Hypothalamus (tissue), 51 donors: Measurements from ENCODE around the gene ARIH2.
"Not testable (repeated sequence)": the region's sequence is repeated elsewhere in the genome, so short reads cannot be mapped to it uniquely, and the experiment has no call there.

ENCODE experiments used
- DNase-seq, 51 donors: peaks; one replicate each; lab custom pipeline; 2025; lab: John Stamatoyannopoulos, UW

The ARIH2 gene

DNA sequence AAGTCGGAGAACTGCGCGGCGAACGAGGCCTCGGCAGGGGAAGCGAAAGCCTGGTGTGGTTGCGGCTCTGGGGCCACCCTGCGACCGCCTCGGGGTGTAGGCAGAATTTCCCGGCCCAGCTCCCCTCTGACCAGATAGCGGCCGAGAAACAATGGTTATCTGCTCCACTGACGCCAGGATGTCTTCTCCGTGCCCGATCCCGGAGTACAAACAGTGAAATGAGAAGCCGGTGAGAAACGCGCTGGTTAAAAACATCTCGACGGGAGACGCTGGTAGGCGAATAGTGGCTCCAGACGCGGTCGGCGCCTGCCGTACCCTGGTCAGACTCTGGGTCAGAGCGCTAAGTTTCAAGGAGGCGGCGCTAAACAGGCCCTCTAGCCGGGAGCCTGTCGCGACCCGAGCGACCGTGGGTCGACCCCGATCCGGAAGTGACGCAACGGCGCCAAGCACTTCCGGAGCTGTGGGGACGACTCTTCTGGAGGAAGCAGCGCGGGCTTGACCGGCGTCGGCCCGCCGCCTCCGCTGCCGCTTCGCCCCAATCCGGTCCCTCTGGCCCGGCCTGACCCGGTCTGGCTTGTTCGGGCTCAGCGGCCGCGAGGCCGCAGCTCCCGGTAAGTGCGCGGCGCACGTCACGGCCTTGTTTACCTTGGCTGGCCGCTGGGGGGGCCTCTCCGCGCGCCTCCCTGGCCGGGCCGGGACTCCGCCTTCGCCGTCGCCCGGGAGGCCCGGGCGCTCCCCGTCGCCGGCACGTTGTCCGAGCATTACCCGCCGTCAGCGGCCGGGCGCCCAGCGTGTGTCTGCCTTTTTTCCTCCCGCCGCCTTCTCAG, at the start of gene ARIH2:
TSS of gene ARIH2 (plus strand) at position 455 of the 827 bp plus-strand sequence. CDS start 8,717 bp downstream, outside the sequence.
- peak; percentile 23 to 94 (median 83) for DNase-seq

DNA sequence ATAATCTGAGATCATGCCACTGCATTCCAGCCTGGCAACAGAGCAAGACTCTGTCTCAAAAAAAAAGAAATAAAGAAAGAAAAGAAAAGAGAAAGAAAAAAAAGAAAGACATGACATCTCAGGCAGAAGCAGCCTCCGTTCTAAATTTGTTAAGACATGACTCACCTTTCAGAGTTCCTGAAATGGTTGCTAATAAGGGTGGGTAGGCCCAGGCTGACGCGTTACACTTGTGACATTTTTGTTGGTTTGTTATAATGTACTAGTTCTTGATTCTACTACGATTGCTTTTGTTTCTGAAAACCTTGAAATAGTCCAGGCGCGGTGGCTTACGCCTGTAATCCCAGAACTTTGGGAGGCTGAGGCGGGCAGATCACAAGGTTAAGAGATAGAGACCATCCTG, 41.0 kb upstream of the ARIH2 start:
- peak in 1 of 51 donors; percentile 27 for DNase-seq

DNA sequence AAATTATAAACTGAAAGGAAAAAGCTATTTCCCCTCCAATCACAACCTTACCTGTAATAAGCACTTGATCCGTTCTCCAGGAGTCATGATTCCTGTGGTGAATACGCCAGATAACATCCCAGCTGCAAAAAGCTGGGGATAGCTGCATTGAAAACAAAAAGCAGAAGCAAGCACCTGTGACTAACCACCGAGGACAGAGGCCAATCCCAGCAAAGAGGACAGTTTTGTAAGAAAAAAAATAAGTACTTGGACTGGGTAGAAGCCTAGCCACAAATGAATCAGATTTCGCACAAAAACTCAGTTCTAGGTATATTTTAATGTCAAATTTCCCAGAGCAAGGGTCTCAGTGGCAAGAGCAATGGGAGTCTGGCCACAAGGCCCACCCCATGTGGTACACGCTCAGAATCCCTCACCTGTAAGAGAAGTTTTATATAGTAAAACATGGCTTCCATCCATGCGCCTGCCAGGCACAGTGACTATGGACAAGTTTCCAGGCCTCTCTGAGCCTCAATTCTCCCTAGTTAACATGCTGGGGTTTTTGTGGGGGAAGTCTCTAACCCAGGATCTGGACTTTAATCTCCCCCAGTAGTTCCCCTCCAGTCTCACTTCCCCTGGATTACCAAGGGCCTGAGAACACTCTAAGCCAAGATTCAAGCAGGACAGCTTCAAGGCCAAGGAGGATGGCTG, 39.2 kb upstream of the ARIH2 start:
- DNase-seq = no peak

DNA sequence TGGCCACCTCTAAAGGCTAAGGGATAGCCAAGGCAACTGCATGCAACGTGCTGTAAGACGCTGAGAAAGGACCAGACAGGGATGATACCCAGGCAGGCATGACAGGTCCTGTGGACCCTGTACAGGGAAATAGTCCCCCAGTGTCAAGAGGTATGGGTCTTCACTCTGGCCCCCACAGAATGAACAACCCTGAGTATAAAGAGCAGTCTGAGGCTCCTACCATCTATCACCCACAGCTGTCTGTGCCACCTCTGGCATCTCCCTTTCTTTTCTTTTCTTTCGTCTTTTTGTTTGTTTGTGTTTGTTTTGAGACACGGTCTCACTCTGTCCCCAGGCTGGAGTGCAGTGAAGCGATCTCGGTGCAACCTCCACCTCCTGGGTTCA, 38.7 kb upstream of the ARIH2 start:
- DNase-seq = no peak

DNA sequence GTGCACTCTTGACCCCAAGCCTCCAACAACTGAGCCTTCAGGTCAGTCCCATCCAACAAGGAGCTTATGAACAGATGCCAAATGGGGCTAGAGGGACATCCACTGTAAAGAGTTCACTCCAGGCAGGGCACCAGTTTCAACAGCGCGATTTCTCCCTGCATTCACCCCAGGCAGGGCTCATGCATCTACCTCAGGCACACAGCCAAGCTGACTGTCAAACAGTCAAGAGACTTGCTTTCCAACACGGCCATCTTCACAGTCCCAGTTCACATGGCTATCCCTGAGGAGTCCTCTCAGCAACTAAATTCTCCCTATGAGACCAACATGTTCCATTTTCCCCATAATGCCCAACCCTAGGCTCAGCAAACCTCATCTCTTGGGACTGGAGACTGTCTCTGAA, 37.6 kb upstream of the ARIH2 start:
- no peak for DNase-seq

DNA sequence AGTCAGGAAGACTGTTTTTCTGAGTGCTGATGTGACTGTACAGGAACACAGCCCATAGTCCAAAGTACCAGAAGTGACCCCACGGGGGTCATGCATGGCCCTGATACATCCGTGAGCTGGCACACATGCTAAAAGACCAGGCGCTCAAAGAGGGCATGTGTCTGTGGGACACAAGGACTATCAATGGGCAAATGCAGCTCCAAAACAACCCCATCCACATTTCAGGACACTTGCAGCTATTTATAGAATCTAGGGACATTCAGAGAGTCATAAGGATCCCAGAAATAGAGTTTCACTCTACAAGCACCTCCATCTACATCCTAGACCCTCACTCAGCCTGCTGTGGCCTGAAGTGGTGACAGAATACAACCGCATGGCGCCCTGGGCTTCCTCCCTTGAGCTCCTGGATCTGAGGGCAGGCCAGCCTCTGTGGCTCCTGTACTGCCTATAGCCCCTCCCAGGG, 37.0 kb upstream of the ARIH2 start:
- no peak for DNase-seq

DNA sequence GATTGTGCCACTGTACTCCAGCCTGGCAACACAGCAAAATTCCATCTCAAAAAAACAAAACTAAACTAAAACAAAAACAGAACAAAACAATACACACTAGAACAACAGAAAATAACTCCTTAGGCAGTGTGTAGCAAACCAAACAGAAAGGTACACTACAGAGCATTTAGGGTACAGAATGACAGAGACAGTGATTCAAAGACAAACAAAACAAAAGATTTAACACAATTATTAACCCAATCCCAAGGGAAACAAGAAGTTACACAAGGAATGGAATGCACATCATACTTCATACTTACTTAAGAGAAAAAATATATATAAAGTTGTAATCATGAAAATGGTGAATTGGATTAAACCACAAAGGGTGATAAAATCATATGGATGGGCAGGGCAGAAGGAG, 32.9 kb upstream of the ARIH2 start:
- no peak for DNase-seq

DNA sequence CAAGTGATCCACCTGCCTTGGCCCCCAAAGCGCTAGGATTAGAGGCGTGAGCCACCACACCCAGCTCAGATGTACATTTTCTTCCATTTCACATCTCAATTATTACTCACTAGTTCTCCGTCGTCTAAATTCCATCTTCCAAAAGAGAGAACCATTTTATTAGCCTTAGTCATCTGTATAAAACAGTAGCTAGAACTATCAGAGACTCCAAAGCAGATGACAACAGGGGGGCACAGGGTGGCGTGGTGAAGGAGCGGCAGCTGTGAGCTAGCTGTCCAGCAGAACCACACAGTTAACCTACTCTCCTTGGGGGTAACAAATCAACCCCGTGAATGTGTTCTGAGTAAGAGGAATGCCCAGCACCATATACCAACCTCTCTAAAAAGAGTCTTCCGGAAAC, 27.0 kb upstream of the ARIH2 start:
- DNase-seq = no peak

DNA sequence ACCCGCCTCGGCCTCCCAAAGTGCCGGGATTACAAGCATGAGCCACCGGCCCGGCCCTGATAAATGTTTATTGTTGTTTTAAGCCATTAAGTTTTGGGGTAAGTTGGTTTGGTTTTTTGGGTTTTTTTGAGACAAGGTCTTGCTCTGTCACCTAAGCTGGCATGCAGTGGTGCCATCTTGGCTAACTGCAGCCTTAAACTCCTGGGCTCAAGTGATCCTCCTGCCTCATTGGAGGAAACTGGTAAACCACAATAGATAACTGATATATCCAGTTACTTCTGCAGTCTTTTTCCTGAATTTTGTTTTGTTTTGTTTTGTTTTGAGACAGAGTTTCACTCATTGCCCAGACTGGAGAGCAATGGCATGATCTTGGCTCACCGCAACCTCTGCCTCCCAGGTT, 24.1 kb upstream of the ARIH2 start:
- DNase-seq = no peak

DNA sequence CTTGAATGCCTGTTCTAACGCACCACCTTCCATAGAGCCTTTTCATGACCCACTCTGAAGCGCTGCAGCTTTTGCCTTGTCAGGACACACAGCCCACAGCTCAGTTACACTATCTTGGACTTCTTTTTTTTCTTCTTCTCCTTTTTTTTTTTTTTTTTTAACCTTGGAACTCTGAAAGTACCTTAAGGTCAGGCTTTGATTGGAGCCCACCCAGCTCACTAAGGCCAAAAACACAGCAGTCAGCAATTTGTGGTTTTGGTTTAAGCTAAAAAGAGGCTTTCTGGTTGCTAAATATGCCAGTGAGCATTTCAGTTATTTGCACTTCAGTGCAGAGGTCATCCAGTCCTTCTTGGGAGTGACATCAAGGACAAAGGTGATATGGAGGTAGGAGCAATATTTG, 21.7 kb upstream of the ARIH2 start:
- no peak for DNase-seq

DNA sequence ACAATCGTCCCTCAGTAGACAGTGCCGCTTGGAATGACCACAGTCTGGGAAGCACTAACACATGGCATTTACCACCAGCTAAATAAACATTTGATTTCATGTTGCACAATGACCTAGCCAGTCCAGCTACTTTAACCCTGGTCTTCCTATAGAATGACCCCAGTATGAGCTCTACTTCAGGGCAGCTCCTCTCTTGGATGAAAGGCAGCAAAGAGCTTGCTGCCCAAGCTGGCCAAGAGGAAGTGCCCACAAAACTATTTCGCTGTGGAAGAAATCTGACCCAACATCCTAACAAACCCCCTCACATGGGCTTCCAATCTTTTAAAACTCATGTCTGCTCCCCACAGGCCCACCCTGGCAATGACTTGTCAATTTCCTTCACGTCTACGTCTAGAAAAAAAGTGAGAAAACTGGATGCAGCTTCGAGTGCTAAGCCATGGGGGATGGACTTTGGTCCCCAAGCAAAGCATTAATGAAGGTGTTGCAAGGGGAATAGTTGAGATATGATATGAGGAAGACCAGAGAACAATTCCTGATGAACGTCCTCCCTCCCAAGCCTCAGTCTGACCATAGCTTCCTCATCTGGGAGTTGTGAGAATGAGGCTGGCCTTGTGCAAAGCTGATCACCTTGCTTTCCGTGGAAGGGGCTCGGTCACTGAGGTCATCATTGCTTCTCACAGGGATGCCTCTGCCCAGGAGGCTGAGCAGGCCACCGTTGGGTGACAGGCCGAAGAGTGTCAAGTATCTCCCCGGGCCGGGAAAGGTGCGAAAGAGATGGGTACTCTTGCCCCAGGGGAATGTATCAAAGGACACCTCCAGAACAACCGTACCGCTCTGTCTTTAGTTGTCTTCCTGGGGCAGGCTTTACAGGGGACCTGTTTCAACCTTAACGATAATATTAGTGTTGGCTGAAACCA, 20.9 kb upstream of the ARIH2 start:
- DNase-seq = peak in 1 of 51 donors; percentile 13

DNA sequence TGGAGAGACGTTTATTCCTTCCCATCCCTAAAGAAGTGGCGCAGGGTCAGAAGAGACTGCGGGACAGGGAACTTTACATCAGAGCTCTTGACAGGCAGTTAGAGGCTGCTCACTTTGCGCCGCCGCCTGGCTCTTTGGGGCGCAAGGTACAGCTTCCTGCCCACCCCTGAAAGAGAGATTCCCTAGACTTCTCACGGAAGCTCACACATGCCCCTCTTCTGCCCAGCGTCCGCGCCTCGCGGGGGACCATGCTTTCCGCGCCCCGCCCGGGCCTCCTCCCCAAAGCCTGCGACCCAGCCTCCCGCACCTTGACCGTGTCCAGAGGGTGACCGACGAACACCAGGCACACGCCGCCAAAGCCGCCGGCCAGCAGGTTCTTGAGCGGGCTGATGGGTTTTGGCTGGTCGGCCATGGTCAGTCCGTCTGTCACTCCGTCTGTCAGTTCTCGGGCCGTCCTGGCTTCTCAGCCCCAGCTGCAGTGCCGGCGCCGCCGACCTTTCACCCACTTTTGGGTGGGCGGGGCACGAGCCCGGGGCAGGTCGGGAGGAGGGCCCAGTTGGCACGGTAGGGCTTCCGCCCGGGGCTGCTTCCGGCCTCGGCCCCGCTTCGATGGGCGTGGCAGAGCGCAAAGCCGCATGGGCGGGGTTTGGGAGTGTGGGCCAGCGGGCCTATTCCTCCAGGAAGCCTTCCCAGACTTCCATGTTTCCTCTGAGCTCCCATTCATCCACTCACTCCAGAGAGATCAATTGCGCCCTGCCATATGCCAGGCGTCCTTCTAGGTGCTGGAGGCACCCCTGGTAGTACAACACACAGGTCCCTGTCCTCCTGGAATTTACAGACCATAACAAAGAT, 20.0 kb upstream of the ARIH2 start, which contains the start of gene SLC25A20:
TSS of gene SLC25A20 (minus strand) at position 500 of the 852 bp plus-strand sequence. CDS start at position 412, 88 bp downstream.
- DNase-seq = peak in 50 of 51 donors; percentile 11 to 84 (median 66)

DNA sequence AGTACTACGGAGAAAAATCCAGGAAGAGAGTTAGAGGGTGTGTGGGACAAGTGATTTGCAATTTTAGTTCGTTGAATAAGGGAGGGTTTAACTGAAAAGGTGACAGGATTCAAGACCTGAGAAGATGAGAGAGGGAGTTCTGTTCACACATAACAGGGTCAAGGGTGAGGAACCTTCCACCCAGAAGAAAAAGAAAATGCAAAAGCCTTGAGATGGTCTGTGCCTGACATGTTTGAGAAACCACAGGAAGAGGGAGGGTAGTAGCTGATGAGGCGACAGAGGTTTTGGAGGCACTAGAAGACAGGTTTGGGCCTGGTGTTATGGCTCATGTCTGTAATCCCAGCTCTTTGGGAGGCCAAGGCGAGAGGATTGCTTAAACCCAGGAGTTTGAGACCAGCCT, 19.4 kb upstream of the ARIH2 start:
- no peak for DNase-seq

DNA sequence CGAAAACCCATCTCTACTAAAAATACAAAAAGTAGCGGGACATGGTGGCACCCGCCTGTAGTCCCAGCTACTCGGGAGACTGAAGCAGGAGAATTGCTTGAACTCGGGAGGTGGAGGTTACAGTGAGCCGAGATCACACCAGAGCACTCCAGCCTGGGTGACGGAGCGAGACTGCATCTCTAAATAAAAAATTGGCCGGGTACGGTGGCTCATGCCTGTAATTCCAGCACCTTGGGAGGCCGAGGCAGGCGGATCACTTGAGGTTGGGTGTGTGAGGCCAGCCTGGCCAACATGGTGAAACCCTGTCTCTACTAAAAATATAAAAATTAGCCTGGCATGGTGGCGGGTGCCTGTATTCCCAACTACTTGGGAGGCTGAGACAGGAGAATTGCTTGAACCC, 11.6 kb upstream of the ARIH2 start:
- DNase-seq = not testable (repeated sequence)

DNA sequence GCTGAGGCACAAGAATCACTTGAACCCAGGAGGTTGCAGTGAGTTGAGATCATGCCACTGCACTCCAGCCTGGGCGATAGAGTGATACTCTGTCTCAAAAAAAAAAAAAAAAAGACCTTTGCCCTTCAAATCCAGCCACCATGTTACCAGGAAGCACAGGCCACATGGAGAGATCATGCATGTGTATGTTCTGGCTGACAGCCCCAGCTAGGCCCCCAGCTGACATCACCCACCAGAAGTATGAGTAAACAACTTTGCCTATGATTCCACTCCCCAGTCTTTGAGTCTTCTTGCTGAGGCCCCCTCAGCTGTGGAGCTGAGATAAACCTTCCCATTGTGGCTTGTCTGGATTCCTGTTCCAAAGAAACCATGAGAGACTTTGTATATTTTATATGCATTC, 3.3 kb upstream of the ARIH2 start:
- no peak for DNase-seq

DNA sequence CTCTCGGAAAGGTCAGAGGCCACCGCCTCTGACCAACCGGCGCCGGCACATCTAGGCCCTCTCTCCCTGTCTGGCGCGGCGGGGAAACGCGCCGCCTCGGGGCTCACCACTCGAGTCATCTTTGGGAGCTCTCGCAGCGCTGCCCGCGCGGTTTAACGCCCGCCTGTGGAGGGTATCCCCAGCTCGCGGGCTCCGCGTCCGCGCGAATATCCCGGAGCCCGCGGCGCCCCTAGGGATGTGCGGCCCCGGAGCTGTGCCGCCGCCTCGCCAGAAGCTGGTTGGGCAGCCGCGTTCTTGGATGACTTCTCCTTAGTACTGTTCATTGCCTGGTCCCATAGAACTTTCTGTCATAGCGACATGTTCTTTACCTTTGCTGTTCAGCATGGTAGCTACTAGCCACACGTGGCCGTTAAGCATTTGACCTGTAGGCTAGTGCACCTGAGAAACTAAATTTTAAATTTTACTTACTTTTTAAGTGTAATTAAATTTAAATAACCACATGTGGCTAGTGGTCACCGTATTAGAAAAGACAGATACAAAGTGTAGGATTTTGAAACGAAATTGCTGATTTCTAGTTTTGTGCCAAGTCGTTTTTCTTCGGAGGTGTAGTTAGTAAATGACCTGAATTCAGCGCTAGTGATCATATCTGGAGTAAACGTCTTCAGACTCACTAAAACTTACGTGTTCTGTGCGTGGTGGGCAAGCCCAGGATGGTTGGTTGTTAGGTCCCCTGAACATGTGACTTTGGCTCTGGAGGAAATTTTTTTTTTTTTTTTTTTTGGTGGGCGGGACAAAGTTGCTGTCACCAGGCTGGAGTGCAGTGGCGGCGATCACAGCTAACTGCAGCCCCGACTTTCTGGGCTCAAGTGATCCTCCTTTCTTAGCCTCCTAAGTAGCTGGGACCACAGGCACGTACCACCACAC, 835 bp downstream of the ARIH2 start:
- DNase-seq = peak in 16 of 51 donors; percentile 21 to 64 (median 52)

DNA sequence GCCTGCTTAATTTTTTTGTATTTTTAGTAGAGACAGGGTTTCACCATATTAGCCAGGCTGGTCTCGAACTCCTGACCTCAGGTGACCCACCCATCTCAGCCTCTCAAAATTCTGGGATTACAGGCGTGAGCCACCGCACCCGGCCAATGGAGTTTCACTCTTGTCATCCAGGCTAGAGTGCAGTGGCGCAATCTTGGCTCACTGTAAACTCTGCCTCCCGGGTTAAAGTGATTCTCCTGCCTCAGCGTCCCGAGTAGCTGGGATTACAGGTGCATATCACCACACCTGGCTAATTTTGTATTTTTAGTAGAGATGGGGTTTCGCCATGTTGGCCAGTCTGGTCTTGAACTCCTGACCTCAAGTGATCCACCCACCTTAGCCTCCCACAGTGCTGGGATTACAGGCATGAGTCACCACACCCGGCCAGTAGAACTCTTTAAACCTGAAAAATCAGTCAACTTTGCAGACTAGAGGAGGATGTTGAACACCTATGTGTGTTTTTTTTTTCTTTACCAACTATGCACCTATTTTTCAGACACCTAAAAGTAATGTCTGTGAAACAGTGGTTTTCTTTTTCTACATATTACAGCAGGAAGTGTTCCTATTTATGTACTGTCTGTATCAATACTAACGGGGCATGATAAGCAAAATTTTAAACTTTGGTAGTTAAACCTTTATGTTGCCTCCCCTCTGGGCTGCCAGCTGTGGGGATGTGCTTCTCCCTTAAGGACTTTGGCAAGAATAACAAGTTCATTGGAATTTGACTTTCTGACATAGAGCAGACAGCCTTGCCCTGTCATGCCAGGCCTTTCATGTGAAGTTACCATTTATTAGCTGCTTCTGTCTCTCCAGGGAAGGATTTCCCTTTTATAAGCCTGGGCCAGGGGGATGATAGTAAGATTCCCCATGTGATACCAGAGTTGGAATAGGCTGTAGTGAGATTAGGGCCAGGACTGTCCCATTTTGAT, 8.1 kb downstream of the ARIH2 start:
- DNase-seq = no peak

DNA sequence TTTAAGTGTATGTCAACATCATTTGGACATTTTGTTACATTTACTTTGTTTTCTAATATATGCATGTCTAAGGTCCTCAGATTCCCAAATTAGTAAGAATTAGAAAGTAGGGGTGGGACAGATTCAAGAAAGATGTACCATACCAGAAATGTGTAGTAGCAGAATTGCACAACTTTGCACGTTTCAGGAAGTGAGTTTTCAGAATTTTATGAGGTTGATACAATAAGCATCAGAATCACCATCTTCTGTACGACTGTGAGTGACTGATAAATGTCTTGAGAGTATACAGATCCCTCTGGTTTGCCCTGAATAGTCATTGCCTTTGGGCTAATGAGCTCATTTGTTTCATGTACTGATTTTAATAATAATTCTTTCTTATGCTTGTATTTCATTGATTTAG, 9.3 kb downstream of the ARIH2 start:
- DNase-seq = no peak
